ENCODE measurements around the gene AK5.

DNA sequence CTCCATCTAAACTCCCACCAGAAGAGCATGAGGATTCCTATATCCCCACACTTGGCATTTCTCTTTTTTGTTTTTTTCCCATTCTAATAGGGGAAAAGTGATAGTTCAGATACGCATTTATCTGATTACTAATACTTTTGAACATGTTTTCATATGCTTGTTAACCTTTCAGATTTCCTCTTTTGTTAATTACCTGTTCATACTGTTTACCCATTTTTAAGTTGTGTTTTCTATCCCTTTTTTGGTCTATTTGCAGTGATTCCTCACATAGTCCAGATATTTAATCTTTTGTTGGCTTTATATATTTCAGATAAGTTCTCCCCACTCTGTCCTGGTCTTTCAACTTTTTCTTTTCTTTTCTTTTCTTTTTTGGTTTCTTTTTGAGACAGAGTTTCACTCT lies 49.0 kb upstream of the AK5 start:
- TF ChIP-seq, protein P1, sequence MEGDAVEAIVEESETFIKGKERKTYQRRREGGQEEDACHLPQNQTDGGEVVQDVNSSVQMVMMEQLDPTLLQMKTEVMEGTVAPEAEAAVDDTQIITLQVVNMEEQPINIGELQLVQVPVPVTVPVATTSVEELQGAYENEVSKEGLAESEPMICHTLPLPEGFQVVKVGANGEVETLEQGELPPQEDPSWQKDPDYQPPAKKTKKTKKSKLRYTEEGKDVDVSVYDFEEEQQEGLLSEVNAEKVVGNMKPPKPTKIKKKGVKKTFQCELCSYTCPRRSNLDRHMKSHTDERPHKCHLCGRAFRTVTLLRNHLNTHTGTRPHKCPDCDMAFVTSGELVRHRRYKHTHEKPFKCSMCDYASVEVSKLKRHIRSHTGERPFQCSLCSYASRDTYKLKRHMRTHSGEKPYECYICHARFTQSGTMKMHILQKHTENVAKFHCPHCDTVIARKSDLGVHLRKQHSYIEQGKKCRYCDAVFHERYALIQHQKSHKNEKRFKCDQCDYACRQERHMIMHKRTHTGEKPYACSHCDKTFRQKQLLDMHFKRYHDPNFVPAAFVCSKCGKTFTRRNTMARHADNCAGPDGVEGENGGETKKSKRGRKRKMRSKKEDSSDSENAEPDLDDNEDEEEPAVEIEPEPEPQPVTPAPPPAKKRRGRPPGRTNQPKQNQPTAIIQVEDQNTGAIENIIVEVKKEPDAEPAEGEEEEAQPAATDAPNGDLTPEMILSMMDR (IDR thresholded peaks at IDR 0.05; ENCODE audit: low read depth, low read length, poor library complexity, severe bottlenecking), result no peak
- no peak for TF ChIP-seq EZH2phosphoT487 (IDR thresholded peaks at IDR 0.05; ENCODE audit: borderline replicate concordance, low read length)
